ENCODE measurements around the gene MT1HL1. TPM values are rescaled to one million over a fixed set of nuclear protein-coding genes. Genes with fewer than 3 reads are reported as not detected.

Gene MT1HL1
- total and polyA plus RNA-seq, 2 of the 8 experiments (the other 6 are each of a cell fraction or from before 2014, with no cell fraction given): not detected

GRCh38 chr1:237041795-237042525 is 37.7 kb upstream of the MT1HL1 start, which contains the start of gene RYR2 (continued):
- TF ChIP-seq TEAD4 (IDR thresholded peaks at IDR 0.05; ENCODE audit: low read depth, low read length) (peak; percentile 2; the same call in 1 of the 2 replicates), SUZ12 (IDR thresholded peaks at IDR 0.05; ENCODE audit: low read length) (no peak), CHD1 (IDR thresholded peaks at IDR 0.05; ENCODE audit: low read depth, low read length) (no peak), MAX (IDR thresholded peaks at IDR 0.05) (0 out of 2 replicates have a peak, but pooled peaks have one; percentile 8), CBX5 (IDR thresholded peaks at IDR 0.05; ENCODE audit: low read depth, low read length) (no peak), POLR2A (IDR thresholded peaks at IDR 0.05; ENCODE audit: control extremely low read depth in 1 of 2, low read depth in 2 of 2, low read length in 2 of 2) (peak; percentile 86 to 87), TAF7 (optimal IDR thresholded peaks at IDR 0.05; ENCODE audit: borderline replicate concordance, low read depth, low read length) (peak; percentile 81), POU5F1 (IDR thresholded peaks at IDR 0.05; ENCODE audit: low read depth, low read length) (no peak), SIX5 (IDR thresholded peaks at IDR 0.05; ENCODE audit: low read depth, low read length) (no peak), SRF (IDR thresholded peaks at IDR 0.05; ENCODE audit: low read depth, low read length) (no peak), TBP (IDR thresholded peaks at IDR 0.05; ENCODE audit: low read depth, low read length) (peak; percentile 81), POLR2AphosphoS5 (IDR thresholded peaks at IDR 0.05; ENCODE audit: low read depth, low read length) (peak; percentile 74), EGR1 (IDR thresholded peaks at IDR 0.05; ENCODE audit: borderline replicate concordance, low read depth, low read length) (peak; percentile 41)
